Muscle layer of duodenum (tissue), 2 donors: ENCODE data around the gene NCBP3.

Source experiments
- H3K27ac ChIP-seq: one replicate; pipeline ENCODE4 v1.7.0; 2013; ENCODE audit warnings: mild to moderate bottlenecking, low read length
- H3K27me3 ChIP-seq: one replicate; pipeline ENCODE4 v1.7.0; 2013; ENCODE audit warnings: low read depth, mild to moderate bottlenecking, control low read depth, low read length
- H3K36me3 ChIP-seq, 2 donors: one replicate each; pipeline ENCODE4 v1.7.0; 2013; ENCODE audit warnings: low read length in 2 of 2, control low read depth in 1 of 2, mild to moderate bottlenecking in 1 of 2; ENCODE audit not compliant: insufficient read depth in 2 of 2, control insufficient read depth in 1 of 2
- H3K4me1 ChIP-seq, 2 donors: one replicate each; pipeline ENCODE4 v1.7.0; 2013; ENCODE audit warnings: low read length in 2 of 2, mild to moderate bottlenecking in 2 of 2, control low read depth in 1 of 2, moderate library complexity in 1 of 2; ENCODE audit not compliant: insufficient read depth in 2 of 2, control insufficient read depth in 1 of 2
- H3K4me3 ChIP-seq, 2 donors: one replicate each; pipeline ENCODE4 v1.7.0; 2013; ENCODE audit warnings: low read length in 2 of 2, low read depth in 1 of 2, mild to moderate bottlenecking in 1 of 2
- H3K9me3 ChIP-seq, 2 donors: one replicate each; pipeline ENCODE4 v1.7.0; 2013; ENCODE audit warnings: low read length in 2 of 2, control low read depth in 1 of 2, mild to moderate bottlenecking in 1 of 2; ENCODE audit not compliant: control insufficient read depth in 1 of 2
- donor health status: healthy.

Gene NCBP3

GRCh38 chr17:3773511-3773910 is 72.5 kb downstream of the NCBP3 start:
- Histone ChIP-seq H3K36me3 (no peaks in the 10 kb centered on the region), H3K4me1 (no peaks in the 10 kb centered on the region), H3K27ac (no peak overlapping the region), H3K27me3 (no peaks in the 10 kb centered on the region), H3K9me3 (no peaks in the 10 kb centered on the region), H3K4me3 (no peak overlapping the region)

- Histone ChIP-seq H3K4me3 (no peak overlapping the region), H3K27ac (no peak overlapping the region), H3K4me1 (no peaks in the 10 kb centered on the region), H3K9me3 (peaks cover 0 to under 1% of the 10 kb centered on the region in 2 donors), H3K36me3 (no peaks in the 10 kb centered on the region), H3K27me3 (no peaks in the 10 kb centered on the region)
These were observed 73.3 kb downstream of the NCBP3 start for GRCh38 chr17:3772764-3773163.

GRCh38 chr17:3771140-3771539 is 74.9 kb downstream of the NCBP3 start:
- H3K27me3 ChIP-seq, result no peaks in the 10 kb centered on the region
- H3K4me3 ChIP-seq, result no peak overlapping the region
- no peaks in the 10 kb centered on the region for H3K4me1 ChIP-seq
- H3K36me3 ChIP-seq, result no peaks in the 10 kb centered on the region
- no peak overlapping the region for H3K27ac ChIP-seq
- H3K9me3 ChIP-seq, result peaks cover 0 to 4% of the 10 kb centered on the region in 2 donors

GRCh38 chr17:3770466-3770865 is 75.6 kb downstream of the NCBP3 start:
- H3K4me1 ChIP-seq, result no peaks in the 10 kb centered on the region
- no peak overlapping the region for H3K4me3 ChIP-seq
- H3K9me3 ChIP-seq, result peaks cover 0 to 4% of the 10 kb centered on the region in 2 donors
- no peaks in the 10 kb centered on the region for H3K27me3 ChIP-seq
- no peak overlapping the region for H3K27ac ChIP-seq
- no peaks in the 10 kb centered on the region for H3K36me3 ChIP-seq

DNA sequence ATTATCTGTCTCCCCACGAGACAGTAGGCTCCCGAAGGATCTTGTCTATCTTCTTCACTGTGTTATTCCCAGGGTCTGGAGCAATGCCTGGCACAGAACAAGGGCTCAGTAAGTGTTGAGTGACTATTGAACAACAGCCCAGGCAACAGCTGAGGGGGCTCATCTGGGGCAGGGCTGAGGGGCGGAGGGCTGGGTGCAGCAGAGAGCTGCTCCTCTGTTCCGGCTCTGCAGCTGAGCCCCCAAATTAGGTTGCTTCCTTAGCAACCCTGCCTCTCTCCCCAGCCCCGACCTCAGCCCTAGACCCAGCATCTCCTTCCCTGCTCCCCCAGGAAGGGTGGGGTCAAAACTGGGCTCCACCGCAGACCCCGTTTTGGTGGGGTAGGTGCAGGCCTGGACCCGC is 77.3 kb downstream of the NCBP3 start:
- Histone ChIP-seq H3K4me1 (no peaks in the 10 kb centered on the region), H3K27ac (no peak overlapping the region), H3K27me3 (no peaks in the 10 kb centered on the region), H3K4me3 (no peak overlapping the region), H3K9me3 (peaks cover 0 to 4% of the 10 kb centered on the region in 2 donors), H3K36me3 (no peaks in the 10 kb centered on the region)

DNA sequence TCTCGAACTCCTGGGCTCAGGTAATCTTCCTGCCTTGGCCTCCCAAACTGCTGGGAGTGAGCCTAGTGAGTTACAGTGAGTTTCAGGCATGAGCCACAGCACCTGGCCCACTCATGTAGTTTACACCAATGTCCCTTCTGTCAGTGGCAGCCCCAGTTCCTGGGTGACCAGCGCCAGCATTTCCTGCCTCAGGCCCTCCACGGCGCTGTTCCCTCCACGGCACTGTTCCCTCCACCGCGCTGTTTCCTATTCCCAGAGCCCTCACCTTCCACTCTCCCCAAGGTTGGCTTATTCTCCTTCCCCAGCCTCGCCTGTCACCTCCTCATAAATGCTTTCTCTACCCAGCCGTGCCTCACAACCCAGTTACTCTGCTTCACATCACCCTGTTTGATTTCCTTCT is 77.7 kb downstream of the NCBP3 start:
- H3K36me3 ChIP-seq, result no peaks in the 10 kb centered on the region
- H3K4me3 ChIP-seq, result no peak overlapping the region
- H3K27me3 ChIP-seq, result no peaks in the 10 kb centered on the region
- no peaks in the 10 kb centered on the region for H3K4me1 ChIP-seq
- H3K9me3 ChIP-seq, result peaks cover 0 to 4% of the 10 kb centered on the region in 2 donors
- H3K27ac ChIP-seq, result no peak overlapping the region

DNA sequence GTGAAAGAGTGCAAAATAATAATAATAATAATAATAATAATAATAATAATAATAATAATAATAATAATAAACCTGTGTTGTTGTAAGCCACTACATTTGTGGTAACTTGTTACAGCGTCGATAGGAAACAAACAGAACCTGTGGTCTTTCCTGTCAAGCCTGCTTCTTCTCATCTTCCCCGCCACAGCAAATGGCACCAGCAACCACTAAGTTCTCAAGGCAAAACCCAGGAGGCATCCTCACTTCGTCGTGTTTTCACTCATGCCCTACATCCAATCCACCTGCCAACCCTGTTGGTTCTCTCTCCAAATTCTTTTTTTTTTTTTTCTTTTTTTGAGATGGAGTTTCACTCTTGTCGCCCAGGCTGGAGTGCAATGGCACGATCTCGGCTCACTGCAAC is 79.3 kb downstream of the NCBP3 start:
- H3K4me1 ChIP-seq, result no peaks in the 10 kb centered on the region
- no peak overlapping the region for H3K4me3 ChIP-seq
- no peak overlapping the region for H3K27ac ChIP-seq
- H3K27me3 ChIP-seq, result no peaks in the 10 kb centered on the region
- peaks cover 0 to 4% of the 10 kb centered on the region in 2 donors for H3K9me3 ChIP-seq
- no peaks in the 10 kb centered on the region for H3K36me3 ChIP-seq

GRCh38 chr17:3765981-3766380 is 80.1 kb downstream of the NCBP3 start:
- H3K4me1 ChIP-seq, result no peaks in the 10 kb centered on the region
- no peaks in the 10 kb centered on the region for H3K36me3 ChIP-seq
- H3K4me3 ChIP-seq, result no peak overlapping the region
- H3K27me3 ChIP-seq, result no peaks in the 10 kb centered on the region
- H3K9me3 ChIP-seq, result peaks cover 0 to 4% of the 10 kb centered on the region in 2 donors
- H3K27ac ChIP-seq, result no peak overlapping the region

- H3K4me1 ChIP-seq, result no peaks in the 10 kb centered on the region
- H3K9me3 ChIP-seq, result peaks cover 0 to 11% of the 10 kb centered on the region in 2 donors
- H3K27me3 ChIP-seq, result no peaks in the 10 kb centered on the region
- no peak overlapping the region for H3K4me3 ChIP-seq
- H3K27ac ChIP-seq, result no peak overlapping the region
- no peaks in the 10 kb centered on the region for H3K36me3 ChIP-seq
These were observed 82.3 kb downstream of the NCBP3 start for GRCh38 chr17:3763777-3764170.

DNA sequence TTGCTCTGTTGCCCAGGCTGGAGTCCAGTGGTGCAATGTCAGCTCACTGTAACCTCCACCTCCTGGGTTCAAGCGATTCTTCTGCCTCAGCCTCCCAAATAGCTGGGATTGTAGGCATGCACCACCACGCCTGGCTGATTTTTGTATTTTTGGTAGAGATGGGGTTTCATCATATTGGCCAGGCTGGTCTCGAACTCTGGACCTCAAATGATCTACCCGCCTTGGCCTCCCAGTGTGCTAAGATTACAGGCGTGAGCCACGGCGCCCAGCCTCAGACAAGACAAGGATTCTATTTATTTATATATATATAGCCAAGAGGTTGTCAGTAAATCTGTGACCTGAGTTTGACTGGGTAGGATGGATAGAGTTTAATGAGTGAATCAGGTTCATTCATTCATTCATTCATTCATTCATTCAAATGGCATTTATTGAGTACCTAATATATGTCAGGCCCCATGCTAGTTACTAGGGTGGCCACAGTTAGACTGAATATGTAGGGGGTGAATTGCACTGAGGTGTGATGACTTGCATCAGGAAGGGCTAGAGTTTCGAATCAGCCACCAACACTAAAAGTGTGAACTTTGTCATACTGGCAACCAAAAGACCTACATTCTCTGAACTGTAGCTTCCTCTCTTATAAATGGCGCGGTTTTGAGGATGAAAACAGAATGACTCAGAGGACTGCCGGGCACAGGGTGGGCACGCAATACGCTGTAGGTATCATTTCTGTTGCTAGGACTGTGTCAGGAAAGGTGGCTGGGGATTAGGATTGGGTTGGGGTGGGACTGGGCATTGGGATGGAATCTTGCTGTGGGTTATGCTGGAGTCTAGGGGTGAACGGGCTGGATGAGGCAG is 82.9 kb downstream of the NCBP3 start:
- H3K36me3 ChIP-seq, result no peaks in the 10 kb centered on the region
- no peak overlapping the region for H3K4me3 ChIP-seq
- peaks cover 0 to 11% of the 10 kb centered on the region in 2 donors for H3K9me3 ChIP-seq
- no peaks in the 10 kb centered on the region for H3K4me1 ChIP-seq
- H3K27me3 ChIP-seq, result no peaks in the 10 kb centered on the region
- no peak overlapping the region for H3K27ac ChIP-seq

GRCh38 chr17:3761918-3762380 is 84.1 kb downstream of the NCBP3 start:
- Histone ChIP-seq H3K27ac (no peak overlapping the region), H3K27me3 (no peaks in the 10 kb centered on the region), H3K9me3 (peaks cover 0 to 6% of the 10 kb centered on the region in 2 donors), H3K4me1 (no peaks in the 10 kb centered on the region), H3K4me3 (no peak overlapping the region), H3K36me3 (no peaks in the 10 kb centered on the region)
